ENCODE measurements around the gene LDB2.

GRCh38 chr4:16814361-16814760 is 84.1 kb downstream of the LDB2 start:
- TF ChIP-seq CTCF (IDR thresholded peaks at IDR 0.05; ENCODE audit: low read depth, low read length) (no peak), MAX (IDR thresholded peaks at IDR 0.05; ENCODE audit: low read depth, low read length) (no peak), POLR2A (IDR thresholded peaks at IDR 0.05; ENCODE audit: extremely low read depth, insufficient read length) (no peak), MYC (IDR thresholded peaks at IDR 0.05; ENCODE audit: low read depth, low read length) (no peak)
